D721Med (cell line): ENCODE results near the gene FMN1.

Experiments used
- DNase-seq: peaks from one replicate; pipeline ENCODE4 v3.0.0; 2011; ENCODE audit warnings: low spot score; ENCODE audit not compliant: insufficient read length
- FAIRE-seq: peaks from 2 replicates; lab custom pipeline; 2011; peaks lifted over from hg19 to GRCh38; lab: Jason Lieb, UNC
- TF ChIP-seq, protein P1 (sequence below): IDR thresholded peaks from 2 replicates; pipeline ENCODE4 v1.5.1; 2012; ENCODE audit warnings: mild to moderate bottlenecking, control low read depth; ENCODE audit not compliant: insufficient read depth; ENCODE audit errors: missing control alignments

FMN1 gene

DNA sequence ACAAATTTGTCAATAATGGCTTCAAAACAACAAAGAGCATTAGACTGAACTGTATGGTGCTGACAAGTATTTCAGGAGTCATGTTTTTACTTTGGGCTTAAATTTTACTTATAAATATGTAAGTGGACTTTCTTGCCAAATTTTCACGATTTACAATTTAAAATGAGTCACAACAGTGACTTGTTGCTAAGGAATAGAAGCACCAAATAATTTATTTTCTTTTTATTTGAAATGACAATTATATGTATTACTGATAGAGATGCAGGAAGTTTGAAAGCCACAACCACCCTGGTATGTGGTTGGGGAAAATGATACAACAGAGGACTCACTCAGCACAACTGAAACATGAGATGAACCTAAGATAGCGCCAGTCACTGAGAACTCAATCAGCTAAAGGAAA, 90.3 kb downstream of the FMN1 start:
- FAIRE-seq (no peak), DNase-seq (no peak)
- TF ChIP-seq, protein P1, sequence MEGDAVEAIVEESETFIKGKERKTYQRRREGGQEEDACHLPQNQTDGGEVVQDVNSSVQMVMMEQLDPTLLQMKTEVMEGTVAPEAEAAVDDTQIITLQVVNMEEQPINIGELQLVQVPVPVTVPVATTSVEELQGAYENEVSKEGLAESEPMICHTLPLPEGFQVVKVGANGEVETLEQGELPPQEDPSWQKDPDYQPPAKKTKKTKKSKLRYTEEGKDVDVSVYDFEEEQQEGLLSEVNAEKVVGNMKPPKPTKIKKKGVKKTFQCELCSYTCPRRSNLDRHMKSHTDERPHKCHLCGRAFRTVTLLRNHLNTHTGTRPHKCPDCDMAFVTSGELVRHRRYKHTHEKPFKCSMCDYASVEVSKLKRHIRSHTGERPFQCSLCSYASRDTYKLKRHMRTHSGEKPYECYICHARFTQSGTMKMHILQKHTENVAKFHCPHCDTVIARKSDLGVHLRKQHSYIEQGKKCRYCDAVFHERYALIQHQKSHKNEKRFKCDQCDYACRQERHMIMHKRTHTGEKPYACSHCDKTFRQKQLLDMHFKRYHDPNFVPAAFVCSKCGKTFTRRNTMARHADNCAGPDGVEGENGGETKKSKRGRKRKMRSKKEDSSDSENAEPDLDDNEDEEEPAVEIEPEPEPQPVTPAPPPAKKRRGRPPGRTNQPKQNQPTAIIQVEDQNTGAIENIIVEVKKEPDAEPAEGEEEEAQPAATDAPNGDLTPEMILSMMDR, result no peak

DNA sequence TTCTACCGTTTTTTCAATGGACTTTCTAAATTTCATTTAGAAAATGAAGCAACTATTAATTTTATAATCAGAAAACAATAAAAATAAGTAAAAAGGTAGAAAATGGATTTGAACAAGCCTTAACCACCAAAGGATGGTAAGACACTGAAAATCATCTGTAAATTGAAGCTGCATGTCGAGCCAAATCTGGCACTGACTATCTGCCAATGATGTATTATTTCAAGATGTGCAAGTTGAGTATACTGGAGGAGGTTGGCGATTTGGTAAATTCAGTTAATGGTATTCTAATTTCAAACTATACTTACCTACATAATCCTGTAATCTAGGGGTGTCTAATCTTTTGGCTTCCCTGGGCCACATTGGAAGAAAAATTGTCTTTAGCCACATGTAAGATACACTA, 93.5 kb downstream of the FMN1 start:
- DNase-seq (no peak), FAIRE-seq (no peak)
- TF ChIP-seq, protein P1, result no peak

DNA sequence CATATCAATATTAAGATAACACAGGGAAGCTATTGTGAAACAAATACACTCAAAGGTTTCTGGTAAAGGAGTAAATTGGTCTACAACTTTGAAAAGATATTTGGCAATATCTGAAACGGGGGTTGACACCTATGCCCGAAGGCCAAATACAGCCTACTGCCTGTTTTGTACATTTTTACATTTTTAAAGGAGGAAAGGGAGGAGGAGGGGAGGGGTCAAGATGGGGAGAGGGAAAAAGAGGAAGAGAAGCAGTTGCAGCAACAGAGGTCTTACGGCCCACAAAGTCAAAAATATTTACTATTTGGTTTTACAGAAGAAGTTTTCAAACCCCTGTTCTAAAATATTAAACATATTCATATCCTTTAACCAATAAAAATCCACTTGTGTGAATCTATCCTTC, 94.2 kb downstream of the FMN1 start:
- TF ChIP-seq, protein P1, result no peak
- FAIRE-seq, result no peak

DNA sequence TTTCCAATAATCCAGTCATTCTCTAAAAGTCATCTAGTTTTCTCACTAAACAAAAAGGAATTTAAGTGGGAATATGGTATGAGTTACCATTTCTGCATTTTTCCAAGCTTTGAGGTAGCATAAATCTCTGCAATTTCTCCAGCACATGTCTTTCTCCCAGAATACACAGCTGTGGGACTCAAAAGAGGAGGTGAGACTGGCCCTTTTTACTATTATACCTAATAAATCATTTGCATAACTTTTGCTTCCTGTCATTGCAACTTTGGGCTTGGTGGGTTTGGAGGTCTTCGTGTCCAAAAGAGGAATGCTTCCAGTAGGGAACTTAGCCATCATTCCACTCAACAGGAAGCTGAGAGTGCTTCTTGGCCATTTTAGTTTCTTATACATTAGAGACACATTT, 94.8 kb downstream of the FMN1 start:
- DNase-seq, result no peak
- TF ChIP-seq, protein P1, result no peak
- no peak for FAIRE-seq

More for the DNA sequence above, 94.2 kb downstream of the FMN1 start:
- DNase-seq, result no peak

DNA sequence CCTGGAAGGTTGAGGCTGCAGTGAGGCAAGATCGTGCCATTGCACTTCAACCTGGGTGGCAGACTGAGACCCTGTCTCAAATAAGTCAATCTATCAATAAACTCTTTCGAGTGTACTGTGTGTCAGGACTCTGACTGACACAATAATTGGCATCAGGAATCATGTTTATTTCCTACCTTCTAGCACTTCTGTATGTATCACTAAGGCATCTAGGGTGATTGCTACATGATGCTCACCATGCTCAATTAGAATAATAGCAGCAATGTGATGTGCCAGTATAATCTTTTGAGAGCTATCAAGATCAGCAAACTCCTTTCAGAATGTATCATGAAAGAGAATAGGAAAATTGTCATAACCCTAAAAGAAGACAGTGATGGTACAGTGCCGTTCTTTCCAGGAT, 95.3 kb downstream of the FMN1 start:
- DNase-seq (no peak), FAIRE-seq (no peak)
- TF ChIP-seq, protein P1, result no peak

DNA sequence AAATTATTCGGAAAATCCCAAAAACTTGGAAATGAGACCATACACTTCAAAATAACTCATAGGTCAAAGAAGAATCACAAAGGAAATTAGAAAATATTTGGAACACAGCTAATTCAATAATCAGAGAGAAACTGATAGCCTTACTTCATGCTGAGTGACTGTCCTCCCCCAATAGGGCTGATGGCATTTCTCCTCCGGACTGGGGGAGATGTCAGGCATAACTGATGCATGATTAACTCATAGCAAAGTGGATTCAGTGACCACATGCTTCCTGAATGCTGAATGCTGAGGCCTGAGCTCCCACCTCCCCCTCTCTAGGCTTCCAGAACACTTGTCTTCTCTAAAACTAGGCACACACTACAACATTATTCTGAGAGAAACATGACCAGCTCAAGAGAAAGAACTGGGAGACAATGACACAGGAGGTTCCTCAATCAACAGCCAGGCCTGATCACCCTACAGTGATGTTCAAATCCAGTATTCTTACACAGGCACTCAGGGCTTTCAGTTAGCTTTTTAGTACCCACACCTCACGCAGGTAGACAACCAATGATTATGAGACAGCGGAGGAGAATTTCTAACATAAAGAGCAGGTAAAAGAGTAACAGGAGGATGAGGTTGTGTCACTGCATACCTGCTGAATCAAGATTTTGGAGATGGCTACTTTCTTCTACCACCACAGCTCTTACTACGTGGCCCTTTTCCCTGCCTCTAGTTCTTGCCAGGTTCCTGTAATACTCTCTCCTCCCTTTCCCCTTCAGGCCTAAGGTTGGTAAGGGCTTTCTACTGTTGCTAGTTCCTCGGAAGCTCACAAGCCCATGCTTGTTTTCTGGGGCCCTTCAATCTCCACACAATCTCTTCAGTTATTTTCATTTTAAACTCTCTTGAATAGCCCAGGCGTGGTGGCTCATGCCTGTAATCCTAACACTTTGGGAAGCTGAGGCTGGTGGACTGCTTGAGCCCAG, 96.1 kb downstream of the FMN1 start:
- TF ChIP-seq, protein P1, result no peak
- FAIRE-seq, result no peak
- DNase-seq, result no peak

DNA sequence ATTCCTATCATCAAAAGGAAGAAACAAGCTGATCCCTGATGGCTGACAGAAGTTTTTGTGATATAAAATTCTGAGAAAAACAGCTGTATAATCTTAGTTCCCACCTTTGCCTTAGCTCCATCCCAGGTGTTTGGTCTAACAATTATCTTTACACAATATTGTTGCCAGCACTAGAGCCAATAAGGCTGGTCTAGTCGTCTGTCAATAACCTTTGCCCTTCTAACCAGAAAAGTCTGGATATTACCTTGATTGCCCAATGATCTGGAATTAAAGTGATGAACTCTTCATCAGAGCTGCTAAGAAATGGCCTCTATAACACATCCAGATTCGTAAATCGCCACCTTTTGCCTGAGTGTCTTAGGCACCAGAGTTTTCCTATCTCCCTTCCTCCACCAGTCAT, 98.4 kb downstream of the FMN1 start:
- FAIRE-seq, result no peak

More for the DNA sequence above, 98.4 kb downstream of the FMN1 start:
- DNase-seq, result no peak
- TF ChIP-seq, protein P1, result no peak
